Lower leg skin (tissue), 3 donors: Measurements from ENCODE around the gene CYP26C1.

Source experiments
- CTCF ChIP-seq, 3 donors: fragments of 450-650 bp; IDR thresholded peaks; one replicate each; pipeline ENCODE4 v1.5.1; 2016; ENCODE audit warnings: antibody characterized with exemption in 3 of 3, mild to moderate bottlenecking in 3 of 3, moderate library complexity in 2 of 3
- POLR2A ChIP-seq, 2 donors: fragments of 450-650 bp; IDR thresholded peaks; one replicate each; pipeline ENCODE4 v1.6.1; 2016 to 2017; ENCODE audit warnings: antibody characterized with exemption in 2 of 2, mild to moderate bottlenecking in 1 of 2, moderate library complexity in 1 of 2

GRCh38 chr10:93032105-93032808, 28.3 kb upstream of the CYP26C1 start:
- no peak for TF ChIP-seq CTCF (IDR thresholded peaks at IDR 0.05)
- no peak for TF ChIP-seq POLR2A (IDR thresholded peaks at IDR 0.05)
